ENCODE results near the gene PRCP.

GRCh38 chr11:82949352-82949751, 49.1 kb upstream of the PRCP start:
- TF ChIP-seq REST (IDR thresholded peaks at IDR 0.05; ENCODE audit: insufficient read depth in 1 of 2, low read depth in 2 of 2, low read length in 1 of 2), result no peak
- no peak for TF ChIP-seq CTCF (IDR thresholded peaks at IDR 0.05)
- no peak for TF ChIP-seq SIN3A (IDR thresholded peaks at IDR 0.05; ENCODE audit: borderline replicate concordance, insufficient read depth, low read depth, low read length)
